GM19455 (cell line): ENCODE measurements around the gene IL19.
"Not testable (repeated sequence)": the region's sequence is repeated elsewhere in the genome, so short reads cannot be mapped to it uniquely, and the experiment has no call there.

Source experiments
- ATAC-seq: cut with Tn5 transposase; IDR thresholded peaks from one replicate; pipeline ENCODE4 v1.9.1; 2021; ENCODE audit not compliant: unreplicated experiment

IL19 gene

DNA sequence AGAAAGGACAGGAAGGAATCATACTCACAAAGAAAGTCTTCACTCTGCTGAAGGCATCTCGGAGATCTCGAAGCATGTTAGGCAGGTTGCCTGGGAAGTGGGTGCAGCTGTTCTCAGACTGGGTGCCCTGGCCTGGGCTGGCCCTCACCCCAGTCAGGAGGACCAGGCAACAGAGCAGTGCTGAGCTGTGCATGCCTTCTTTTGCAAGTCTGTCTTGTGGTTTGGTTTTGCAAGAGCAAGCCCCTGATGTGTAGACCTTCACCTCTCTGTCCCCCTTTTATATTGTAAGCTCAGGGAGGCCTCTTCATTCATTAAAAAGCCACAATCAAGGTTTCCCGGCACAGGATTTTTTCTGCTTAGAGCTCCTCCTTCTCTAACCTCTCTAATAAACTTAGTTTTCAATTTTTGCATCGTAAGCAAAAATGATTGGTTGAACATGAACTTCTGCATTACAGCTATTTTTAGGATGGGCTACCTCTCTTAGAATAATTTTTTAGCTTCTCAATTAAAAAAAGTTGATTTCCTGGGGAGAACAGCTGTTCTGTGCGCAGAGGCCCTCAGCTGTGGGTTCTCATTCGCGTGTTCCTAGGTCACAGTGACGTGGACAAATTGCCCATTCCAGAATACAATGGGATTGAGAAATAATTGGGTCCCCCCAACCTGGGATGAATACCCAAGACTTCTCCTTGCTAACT is 1.8 kb downstream of the IL19 start, which contains the start of gene IL10:
IL10 (minus strand) TSS at position 252 of the 695 bp plus-strand sequence; CDS start at position 193, 59 bp downstream.
- ATAC-seq = no peak

GRCh38 chr1:206774093-206774492 is 3.5 kb downstream of the IL19 start:
- ATAC-seq = no peak

DNA sequence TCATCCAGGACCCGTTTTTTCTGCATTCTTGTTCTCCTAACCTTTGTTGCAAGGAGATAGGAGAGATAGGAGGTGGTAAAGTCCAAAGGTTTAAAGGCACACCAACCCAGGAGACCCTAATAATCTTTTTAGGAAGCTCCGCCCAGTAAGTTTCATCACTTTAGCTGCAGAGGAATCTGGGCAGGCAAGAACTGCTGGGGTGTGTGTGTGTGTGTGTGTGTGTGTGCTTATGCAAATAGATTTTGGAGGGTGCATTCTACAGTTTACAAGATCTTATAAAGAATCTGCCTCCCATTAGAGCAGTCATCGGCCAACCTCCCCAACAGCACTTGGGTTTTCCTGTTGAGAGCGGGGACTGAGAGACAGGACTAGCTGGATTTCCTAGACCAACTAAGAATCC is 5.7 kb downstream of the IL19 start:
- ATAC-seq = no peak

- no peak for ATAC-seq
These were observed 7.5 kb downstream of the IL19 start for GRCh38 chr1:206778031-206778430.

GRCh38 chr1:206778911-206779310 is 8.3 kb downstream of the IL19 start:
- not testable (repeated sequence) for ATAC-seq

DNA sequence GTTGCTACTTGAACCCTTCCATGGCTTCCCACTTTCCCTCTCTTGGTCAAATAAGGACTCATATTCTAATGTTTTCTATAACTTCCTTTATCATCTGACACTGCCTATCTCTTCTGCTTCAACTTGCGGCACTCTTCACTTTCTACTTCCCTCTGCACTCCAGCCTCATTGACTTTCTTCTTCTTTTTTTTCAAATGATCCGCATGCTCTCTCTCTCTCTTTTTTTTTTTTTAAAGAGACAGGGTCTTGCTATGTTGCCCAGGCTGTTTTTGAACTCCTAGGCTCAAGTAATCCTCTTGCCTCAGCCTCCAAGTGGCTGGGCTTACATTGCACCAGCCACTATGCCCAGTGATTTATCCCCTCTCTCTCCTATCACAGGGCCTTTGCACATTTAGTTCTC is 9.1 kb downstream of the IL19 start:
- ATAC-seq = no peak

GRCh38 chr1:206782448-206782847 is 11.9 kb downstream of the IL19 start:
- peak; percentile 64 for ATAC-seq

GRCh38 chr1:206783506-206783905 is 12.9 kb downstream of the IL19 start:
- no peak for ATAC-seq

DNA sequence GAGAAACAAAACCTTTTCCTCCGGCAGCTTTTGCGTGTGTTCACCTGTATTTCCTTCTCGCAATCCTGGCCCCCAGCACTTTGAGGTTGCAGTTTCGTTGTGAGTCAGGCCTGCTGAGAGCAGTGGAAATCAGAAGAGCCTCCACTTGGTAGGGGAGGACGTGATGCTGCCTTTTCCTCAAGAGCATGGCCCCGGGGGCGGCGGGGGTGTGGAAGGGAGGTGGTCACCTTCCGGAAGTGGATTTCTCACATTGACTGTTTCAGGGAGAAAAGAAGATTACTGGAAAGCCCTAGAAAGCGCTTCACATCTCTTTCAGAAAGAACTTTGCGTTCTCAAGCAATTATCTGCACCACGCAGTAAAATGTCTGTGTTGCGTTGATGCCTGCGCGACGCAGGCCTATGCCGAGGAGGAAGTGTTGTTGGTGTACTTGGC is 13.9 kb downstream of the IL19 start:
- ATAC-seq = peak; percentile 65

- no peak for ATAC-seq
These were observed 14.7 kb downstream of the IL19 start for GRCh38 chr1:206785182-206785765.

GRCh38 chr1:206786212-206786886 is 15.8 kb downstream of the IL19 start:
- ATAC-seq = no peak

DNA sequence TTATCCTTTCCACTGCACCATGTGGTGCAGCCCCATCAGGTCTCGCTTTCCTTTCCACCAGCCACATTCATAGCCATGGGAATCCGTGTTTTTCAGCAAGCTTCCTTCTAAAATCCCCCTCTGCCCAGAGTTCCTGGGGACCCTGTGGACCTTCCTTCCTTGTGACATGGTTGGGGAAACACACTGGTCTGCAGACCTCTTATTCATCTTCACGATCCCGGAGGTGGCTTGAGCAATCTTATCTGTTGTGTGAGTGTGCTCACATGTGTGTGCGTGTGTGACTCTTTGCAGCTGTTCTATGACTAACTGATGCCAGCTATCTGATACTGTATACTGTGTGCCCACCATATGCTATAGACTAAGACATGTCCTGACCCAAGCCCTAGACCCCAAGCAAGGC is 17.3 kb downstream of the IL19 start:
- no peak for ATAC-seq

- no peak for ATAC-seq
These were observed 18.0 kb downstream of the IL19 start for GRCh38 chr1:206788487-206789050.

GRCh38 chr1:206790502-206791250 is 20.1 kb downstream of the IL19 start:
- no peak for ATAC-seq

GRCh38 chr1:206792939-206793607 is 22.5 kb downstream of the IL19 start:
- ATAC-seq = peak; percentile 37

DNA sequence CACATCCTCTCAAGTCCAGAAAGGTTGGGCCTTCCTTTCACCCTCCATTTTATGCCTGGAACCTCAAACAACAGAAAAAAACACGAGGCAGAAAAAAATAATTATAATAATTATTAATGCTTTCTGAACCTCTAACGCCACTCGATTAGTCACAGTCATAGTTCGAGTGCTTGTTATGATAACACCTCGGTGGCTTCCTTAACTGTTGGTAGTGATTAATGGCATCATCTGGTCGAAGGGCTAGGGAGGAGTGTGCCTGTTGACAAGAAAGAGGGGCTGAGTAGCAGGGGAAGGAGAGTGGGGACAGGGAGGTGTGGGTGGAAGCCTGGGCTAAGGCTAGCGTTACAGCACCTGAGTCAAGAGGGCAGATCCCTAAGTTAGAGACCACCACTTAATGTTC is 23.0 kb downstream of the IL19 start:
- ATAC-seq = no peak

- no peak for ATAC-seq
These were observed 23.8 kb downstream of the IL19 start for GRCh38 chr1:206794294-206794908.

- ATAC-seq = no peak
These were observed 25.5 kb downstream of the IL19 start for GRCh38 chr1:206796116-206796515.

- no peak for ATAC-seq
These were observed 26.4 kb downstream of the IL19 start for GRCh38 chr1:206796981-206797402.
